GM21786 (cell line): ENCODE data around the gene TXNRD1.

Experiments used
- ATAC-seq: cut with Tn5 transposase; IDR thresholded peaks from one replicate; pipeline ENCODE4 v1.9.1; 2021; ENCODE audit not compliant: unreplicated experiment

TXNRD1 gene

GRCh38 chr12:104360157-104360556, 144.6 kb downstream of the TXNRD1 start:
- no peak for ATAC-seq

GRCh38 chr12:104360983-104361707, 145.6 kb downstream of the TXNRD1 start:
- no peak for ATAC-seq

- no peak for ATAC-seq
These were observed 150.4 kb downstream of the TXNRD1 start for GRCh38 chr12:104365921-104366410.

- ATAC-seq = no peak
These were observed 154.1 kb downstream of the TXNRD1 start for GRCh38 chr12:104369708-104370107.

GRCh38 chr12:104371043-104371870, 155.7 kb downstream of the TXNRD1 start:
- ATAC-seq = no peak

- ATAC-seq = no peak
These were observed 156.6 kb downstream of the TXNRD1 start for GRCh38 chr12:104372061-104372720.

GRCh38 chr12:104372721-104373335, 157.2 kb downstream of the TXNRD1 start:
- ATAC-seq = no peak

- ATAC-seq = no peak
These were observed 158.5 kb downstream of the TXNRD1 start for GRCh38 chr12:104374071-104374470.

GRCh38 chr12:104374806-104375205, 159.2 kb downstream of the TXNRD1 start:
- ATAC-seq = no peak

- ATAC-seq = no peak
These were observed 160.2 kb downstream of the TXNRD1 start for GRCh38 chr12:104375775-104376174.

GRCh38 chr12:104376650-104377513, 161.3 kb downstream of the TXNRD1 start:
- no peak for ATAC-seq

- ATAC-seq = no peak
These were observed 161.9 kb downstream of the TXNRD1 start for GRCh38 chr12:104377514-104377812.

- ATAC-seq = no peak
These were observed 162.8 kb downstream of the TXNRD1 start for GRCh38 chr12:104378427-104378826.

GRCh38 chr12:104381341-104381730, 165.8 kb downstream of the TXNRD1 start:
- no peak for ATAC-seq

- no peak for ATAC-seq
These were observed 166.3 kb downstream of the TXNRD1 start for GRCh38 chr12:104381731-104382480.

- ATAC-seq = no peak
These were observed 168.7 kb downstream of the TXNRD1 start for GRCh38 chr12:104384141-104384880.

- no peak for ATAC-seq
These were observed 169.9 kb downstream of the TXNRD1 start for GRCh38 chr12:104385510-104385909.

GRCh38 chr12:104386461-104386860, 170.9 kb downstream of the TXNRD1 start:
- no peak for ATAC-seq

GRCh38 chr12:104387190-104387589, 171.6 kb downstream of the TXNRD1 start:
- no peak for ATAC-seq
